ENCODE results near the gene MOSPD3. TPM values are rescaled to one million over a fixed set of nuclear protein-coding genes. Genes with fewer than 3 reads are reported as not detected.

The MOSPD3 gene
- total RNA-seq, 1 experiment from 2014 or later, result 16.7 TPM

DNA sequence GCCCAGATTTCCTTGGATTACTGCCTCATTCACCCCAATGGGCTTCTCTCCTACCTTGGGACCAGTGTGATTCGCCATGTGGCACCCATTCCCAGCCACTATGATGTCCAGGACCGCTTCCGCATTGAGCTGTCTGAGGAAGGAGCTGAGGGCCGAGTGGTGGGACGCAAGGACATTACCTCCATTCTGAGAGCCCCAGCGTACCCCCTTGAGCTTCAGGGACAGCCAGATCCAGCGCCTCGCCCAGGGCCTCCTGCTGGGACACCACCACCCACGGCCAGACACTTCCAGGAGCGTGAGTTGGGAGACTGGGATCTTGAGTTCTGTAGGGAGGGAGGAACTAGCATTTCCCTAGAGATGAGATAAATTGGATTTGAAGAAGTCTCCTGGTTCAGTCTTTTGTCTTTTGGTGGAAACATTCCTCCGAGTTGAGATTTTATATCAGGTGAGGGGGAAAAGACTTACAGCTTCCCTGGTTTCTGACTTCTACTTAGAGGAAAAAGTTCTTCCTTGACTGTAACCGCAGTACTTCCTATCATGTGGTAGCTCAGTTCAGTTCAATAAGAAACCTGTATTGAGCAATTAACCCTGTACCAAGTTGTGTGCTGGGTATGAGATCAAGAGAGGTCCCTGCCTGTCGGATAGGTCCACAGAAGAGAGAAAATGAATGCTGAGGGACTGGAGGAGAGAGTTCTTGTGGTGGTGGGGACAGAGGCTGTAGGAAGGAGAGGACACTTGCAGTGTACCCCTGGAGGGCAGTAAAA, 1.3 kb downstream of the MOSPD3 start:
- no peak for DNase-seq

More for the DNA sequence above, 1.3 kb downstream of the MOSPD3 start:
- Mint-ChIP-seq H3K27me3 (ENCODE audit: low read depth) (no peaks in the 10 kb centered on the region; the same call in 1 of the 2 replicates), H3K4me1 (peaks cover 7 to 9% of the 10 kb centered on the region in 2 experiments), H3K27ac (peak overlapping the region in 1 of 3 experiments; percentile 46; a peak in 2 of 7 replicates), H3K9me3 (no peaks in the 10 kb centered on the region; a peak in 1 of 5 replicates), H3K36me3 (ENCODE audit: insufficient read depth in 1 of 3, low read depth in 3 of 3) (peaks cover 0 to 4% (median 0%) of the 10 kb centered on the region in 3 experiments; a peak in 5 of 7 replicates), H3K4me3 (peak overlapping the region; percentile 93 to 97; a peak in 4 of 5 replicates)
- H2BK5ac ChIP-seq (ENCODE audit: insufficient read length, low read length), result no peak overlapping the region
- no peaks in the 10 kb centered on the region for H3K27me3 ChIP-seq (ENCODE audit: insufficient read depth, low read length)
- no peak overlapping the region for H3K23ac ChIP-seq (ENCODE audit: insufficient read length, low read depth, low read length)
- H3K79me1 ChIP-seq (ENCODE audit: insufficient read depth, low read depth, low read length, poor library complexity, severe bottlenecking), result no peaks in the 10 kb centered on the region
- no peak overlapping the region for H3K4ac ChIP-seq (ENCODE audit: low read depth, low read length)
- H3K27ac ChIP-seq (ENCODE audit: insufficient read length, low read depth, low read length), result no peak overlapping the region
- H4K8ac ChIP-seq (replicated peaks; ENCODE audit: insufficient read length, low read depth, low read length), result no peak overlapping the region
- TF ChIP-seq, protein P1, sequence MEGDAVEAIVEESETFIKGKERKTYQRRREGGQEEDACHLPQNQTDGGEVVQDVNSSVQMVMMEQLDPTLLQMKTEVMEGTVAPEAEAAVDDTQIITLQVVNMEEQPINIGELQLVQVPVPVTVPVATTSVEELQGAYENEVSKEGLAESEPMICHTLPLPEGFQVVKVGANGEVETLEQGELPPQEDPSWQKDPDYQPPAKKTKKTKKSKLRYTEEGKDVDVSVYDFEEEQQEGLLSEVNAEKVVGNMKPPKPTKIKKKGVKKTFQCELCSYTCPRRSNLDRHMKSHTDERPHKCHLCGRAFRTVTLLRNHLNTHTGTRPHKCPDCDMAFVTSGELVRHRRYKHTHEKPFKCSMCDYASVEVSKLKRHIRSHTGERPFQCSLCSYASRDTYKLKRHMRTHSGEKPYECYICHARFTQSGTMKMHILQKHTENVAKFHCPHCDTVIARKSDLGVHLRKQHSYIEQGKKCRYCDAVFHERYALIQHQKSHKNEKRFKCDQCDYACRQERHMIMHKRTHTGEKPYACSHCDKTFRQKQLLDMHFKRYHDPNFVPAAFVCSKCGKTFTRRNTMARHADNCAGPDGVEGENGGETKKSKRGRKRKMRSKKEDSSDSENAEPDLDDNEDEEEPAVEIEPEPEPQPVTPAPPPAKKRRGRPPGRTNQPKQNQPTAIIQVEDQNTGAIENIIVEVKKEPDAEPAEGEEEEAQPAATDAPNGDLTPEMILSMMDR (conservative IDR thresholded peaks at IDR 0.05), result peak; percentile 13; the same call in 1 of the 3 replicates
- peaks cover 2% of the 10 kb centered on the region for H3K23me2 ChIP-seq (ENCODE audit: insufficient read length, low read depth, low read length, poor library complexity, severe bottlenecking)
- H3K9ac ChIP-seq (ENCODE audit: extremely low read depth, insufficient read length, low read length), result no peak overlapping the region
- H3K9me3 ChIP-seq (ENCODE audit: control insufficient read depth, low read depth, low read length), result no peaks in the 10 kb centered on the region
- WGBS (ENCODE audit: extremely low coverage, insufficient read length, low lambda C conversion rate), result no CpG with 5 or more reads among the region's 13 CpGs
- H2BK20ac ChIP-seq (ENCODE audit: low read depth, low read length, poor library complexity, severe bottlenecking), result no peak overlapping the region
- no peak overlapping the region for H2BK120ac ChIP-seq (ENCODE audit: low read depth, low read length, poor library complexity, severe bottlenecking)
- H3K4me1 ChIP-seq (ENCODE audit: insufficient read depth, low read length), result no peaks in the 10 kb centered on the region
- no peak overlapping the region for H2BK12ac ChIP-seq (ENCODE audit: insufficient read length, low read depth, low read length)
- H2BK15ac ChIP-seq (ENCODE audit: low read depth, low read length), result no peak overlapping the region
- H4K20me1 ChIP-seq (ENCODE audit: control insufficient read depth, insufficient read depth, insufficient read length), result no peaks in the 10 kb centered on the region
- no peak overlapping the region for H4K5ac ChIP-seq (ENCODE audit: insufficient read length, low read depth, low read length)
- no peak overlapping the region for H3K14ac ChIP-seq (ENCODE audit: insufficient read depth, low read length)
- no peak overlapping the region for H3T11ph ChIP-seq (ENCODE audit: low read length)
- peak overlapping the region; percentile 61 for H3K4me2 ChIP-seq (ENCODE audit: insufficient read depth, insufficient read length, low read length)
- H3K79me2 ChIP-seq (ENCODE audit: insufficient read depth, low read length), result no peaks in the 10 kb centered on the region
- no peak overlapping the region for H3K56ac ChIP-seq (ENCODE audit: insufficient read length, low read depth, low read length)
- H4K91ac ChIP-seq (ENCODE audit: insufficient read length, low read depth, low read length), result no peak overlapping the region
- H2AFZ ChIP-seq (ENCODE audit: low read length), result no peak overlapping the region
- no peak overlapping the region for H2AK5ac ChIP-seq (ENCODE audit: insufficient read length, low read length)
- H3K18ac ChIP-seq (ENCODE audit: insufficient read length, low read depth, low read length), result no peak overlapping the region
